Keratinocyte (primary cell): ENCODE results near the gene FBXO42. TPM values are rescaled to one million over a fixed set of nuclear protein-coding genes. Genes with fewer than 3 reads are reported as not detected.
A peak's percentile ranks its signal among the peaks of the same experiment; 100 is the strongest.

Source experiments
- DNase-seq: peaks from one replicate; pipeline ENCODE4 v3.0.0-alpha.2; 2011; ENCODE audit warnings: low read depth, missing footprints, low spot score
- FAIRE-seq: peaks from 2 replicates; lab custom pipeline; 2011; peaks lifted over from hg19 to GRCh38; lab: Jason Lieb, UNC
- H2AFZ ChIP-seq: 2 replicates; pipeline ENCODE4 v1.6.0; 2012; ENCODE audit warnings: low read length, control low read depth, inconsistent platforms; ENCODE audit not compliant: control insufficient read depth
- H3K27ac ChIP-seq: 2 replicates; pipeline ENCODE4 v1.5.1; 2011; ENCODE audit warnings: low read length; ENCODE audit not compliant: control insufficient read depth, insufficient read depth
- H3K27me3 ChIP-seq: 3 replicates; pipeline ENCODE4 v1.6.0; 2011; ENCODE audit warnings: low read length; ENCODE audit not compliant: control insufficient read depth, insufficient read depth; ENCODE audit errors: extremely low read depth
- H3K36me3 ChIP-seq, 2 experiments: 2 replicates in 1 of 2; 3 replicates in 1 of 2; pipeline ENCODE4 v1.5.1; 2011; ENCODE audit warnings: low read length in 2 of 2, mild to moderate bottlenecking in 1 of 2; ENCODE audit not compliant: control insufficient read depth in 2 of 2, insufficient read depth in 2 of 2; ENCODE audit errors: extremely low read depth in 1 of 2
- H3K4me1 ChIP-seq: 3 replicates; pipeline ENCODE4 v1.5.1; 2011; ENCODE audit warnings: low read length; ENCODE audit not compliant: control insufficient read depth, insufficient read depth; ENCODE audit errors: extremely low read depth
- H3K4me2 ChIP-seq: 3 replicates; pipeline ENCODE4 v1.6.0; 2011; ENCODE audit warnings: low read depth, low read length; ENCODE audit not compliant: control insufficient read depth, insufficient read depth; ENCODE audit errors: extremely low read depth
- H3K4me3 ChIP-seq, 3 experiments: fragments of 200-600 bp in 1 of 3; sonication (generic) in 1 of 3; 2 replicates in 2 of 3; 3 replicates in 1 of 3; pipeline ENCODE4 v1.5.1; 2011 to 2016; ENCODE audit warnings: low read length in 3 of 3, mild to moderate bottlenecking in 3 of 3, control low read depth in 2 of 3, inconsistent platforms in 1 of 3, low read depth in 1 of 3, mixed read lengths in 1 of 3, mixed run types in 1 of 3, moderate library complexity in 1 of 3; ENCODE audit not compliant: control insufficient read depth in 2 of 3, insufficient read depth in 2 of 3; ENCODE audit errors: extremely low read depth in 1 of 3
- H3K79me2 ChIP-seq: 2 replicates; pipeline ENCODE4 v1.6.0; 2012; ENCODE audit warnings: low read length; ENCODE audit not compliant: control insufficient read depth, insufficient read depth
- H3K9ac ChIP-seq: 3 replicates; pipeline ENCODE4 v1.6.0; 2011; ENCODE audit warnings: low read length; ENCODE audit not compliant: control insufficient read depth, insufficient read depth; ENCODE audit errors: extremely low read depth
- H3K9me1 ChIP-seq: 3 replicates; pipeline ENCODE4 v1.6.0; 2011; ENCODE audit warnings: low read length; ENCODE audit not compliant: control insufficient read depth, insufficient read depth; ENCODE audit errors: extremely low read depth
- H3K9me3 ChIP-seq: 2 replicates; pipeline ENCODE4 v1.5.1; 2012; ENCODE audit warnings: low read depth, low read length; ENCODE audit not compliant: control insufficient read depth
- H4K20me1 ChIP-seq: 3 replicates; pipeline ENCODE4 v1.6.0; 2011; ENCODE audit warnings: low read length; ENCODE audit not compliant: control insufficient read depth, insufficient read depth; ENCODE audit errors: extremely low read depth
- CTCF ChIP-seq, 3 experiments: IDR thresholded peaks in 1 of 3; conservative IDR thresholded peaks in 1 of 3; optimal IDR thresholded peaks in 1 of 3; 2 replicates in 2 of 3; 3 replicates in 1 of 3; pipeline versions ENCODE3 to v1.5.1; 2011; ENCODE audit warnings: low read length in 3 of 3, mild to moderate bottlenecking in 3 of 3, moderate library complexity in 2 of 3, control low read depth in 1 of 3, inconsistent platforms in 1 of 3; ENCODE audit not compliant: insufficient read depth in 2 of 3; ENCODE audit errors: extremely low read depth in 1 of 3
- EZH2 ChIP-seq: IDR thresholded peaks from one replicate; pipeline ENCODE4 v1.6.1; 2012; ENCODE audit warnings: inconsistent platforms, mild to moderate bottlenecking, low read length, moderate library complexity
- dilution Hi-C: fragments of 300-500 bp; cut with MboI; formaldehyde crosslinking; loops from one replicate; pipeline ENCODE4 v1.7.0; 2020; ENCODE audit warnings: low sequenced_read_pairs; ENCODE audit not compliant: extremely low pct_ligation_motif_present
- polyA plus RNA-seq, 5 experiments: library from polyadenylated mRNA; depleted of rRNA in 3 of 5; stranded (reverse) in 3 of 5; stranded (forward) in 1 of 5; unstranded in 1 of 5; fragments of >200 nt; gene quantifications; 1 replicate in 1 of 5; 2 replicates in 3 of 5; 3 replicates in 1 of 5; pipeline versions ENCODE4 v1.2.1 to v1.2.3, GENCODE V29; 2011 to 2012; ENCODE audit warnings: missing spikeins in 2 of 5, low read depth in 1 of 5, low replicate concordance in 1 of 5

FBXO42 gene
- polyA plus RNA-seq, 1 donor (not counting 4 experiments of a cell fraction or from before 2014, with no cell fraction given), result 14.1 TPM

GRCh38 chr1:16385659-16386453, 33.6 kb upstream of the FBXO42 start:
- Histone ChIP-seq H4K20me1 (peaks cover 44% of the 10 kb centered on the region), H3K4me3 (no peak overlapping the region), H2AFZ (no peak overlapping the region), H3K9me3 (no peaks in the 10 kb centered on the region), H3K4me2 (peak overlapping the region; percentile 88), H3K27ac (no peak overlapping the region), H3K79me2 (peaks cover 94% of the 10 kb centered on the region), H3K4me1 (peaks cover 29% of the 10 kb centered on the region), H3K9me1 (peaks cover 10% of the 10 kb centered on the region), H3K36me3 (peaks cover 0 to 6% of the 10 kb centered on the region in 2 experiments), H3K9ac (no peak overlapping the region), H3K27me3 (no peaks in the 10 kb centered on the region)
- dilution Hi-C loops, result no loop called here
- no peak for TF ChIP-seq CTCF (optimal IDR thresholded peaks at IDR 0.05 in 1 of 3, IDR thresholded peaks at IDR 0.05 in 1 of 3, conservative IDR thresholded peaks at IDR 0.05 in 1 of 3; ENCODE audit: extremely low read depth in 1 of 3, insufficient read depth in 2 of 3, low read length in 3 of 3)
- no peak for TF ChIP-seq EZH2
- DNase-seq (no peak), FAIRE-seq (no peak)

GRCh38 chr1:16383888-16384287, 31.6 kb upstream of the FBXO42 start:
- dilution Hi-C loops, result no loop called here
- no peak for TF ChIP-seq CTCF (optimal IDR thresholded peaks at IDR 0.05 in 1 of 3, IDR thresholded peaks at IDR 0.05 in 1 of 3, conservative IDR thresholded peaks at IDR 0.05 in 1 of 3; ENCODE audit: extremely low read depth in 1 of 3, insufficient read depth in 2 of 3, low read length in 3 of 3)
- no peak for TF ChIP-seq EZH2
- Histone ChIP-seq H3K9me1 (peaks cover 8% of the 10 kb centered on the region), H2AFZ (no peak overlapping the region), H3K4me3 (no peak overlapping the region), H3K4me1 (peaks cover 29% of the 10 kb centered on the region), H3K9ac (no peak overlapping the region), H3K79me2 (peaks cover 97% of the 10 kb centered on the region), H4K20me1 (peaks cover 39% of the 10 kb centered on the region), H3K27me3 (no peaks in the 10 kb centered on the region), H3K36me3 (peaks cover 0 to 6% of the 10 kb centered on the region in 2 experiments), H3K9me3 (no peaks in the 10 kb centered on the region), H3K4me2 (no peak overlapping the region), H3K27ac (no peak overlapping the region)
- DNase-seq, result no peak
- FAIRE-seq, result no peak
